DMS79 treated with DMSO at 0.1 percent for 48 hours (cell line): ENCODE data around the gene LOX.
A peak's percentile ranks its signal among the peaks of the same experiment; 100 is the strongest.

Experiments used
- DNase-seq: peaks from one replicate; lab custom pipeline; 2025; lab: John Stamatoyannopoulos, UW

Gene LOX

GRCh38 chr5:122053181-122054109, 24.6 kb downstream of the LOX start:
- peak; percentile 23 for DNase-seq

DNA sequence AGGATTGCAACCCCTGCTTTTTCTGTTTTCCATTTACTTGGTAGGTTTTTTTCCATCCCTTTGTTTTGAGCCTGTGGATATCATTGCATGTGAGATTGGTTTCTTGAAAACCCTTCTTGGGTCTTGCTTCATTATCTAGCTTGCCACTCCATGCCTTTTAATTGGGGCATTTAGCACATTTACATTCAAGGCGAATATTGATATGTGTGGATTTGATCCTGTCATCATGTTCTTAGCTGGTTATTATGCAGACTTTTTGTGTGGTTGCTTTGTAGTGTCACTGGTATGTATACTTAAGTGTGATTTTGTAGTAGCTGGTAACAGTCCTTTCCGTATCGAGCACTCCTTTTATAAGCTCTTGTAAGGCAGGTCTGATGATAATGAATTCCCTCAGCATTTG, 26.5 kb downstream of the LOX start:
- DNase-seq = no peak

DNA sequence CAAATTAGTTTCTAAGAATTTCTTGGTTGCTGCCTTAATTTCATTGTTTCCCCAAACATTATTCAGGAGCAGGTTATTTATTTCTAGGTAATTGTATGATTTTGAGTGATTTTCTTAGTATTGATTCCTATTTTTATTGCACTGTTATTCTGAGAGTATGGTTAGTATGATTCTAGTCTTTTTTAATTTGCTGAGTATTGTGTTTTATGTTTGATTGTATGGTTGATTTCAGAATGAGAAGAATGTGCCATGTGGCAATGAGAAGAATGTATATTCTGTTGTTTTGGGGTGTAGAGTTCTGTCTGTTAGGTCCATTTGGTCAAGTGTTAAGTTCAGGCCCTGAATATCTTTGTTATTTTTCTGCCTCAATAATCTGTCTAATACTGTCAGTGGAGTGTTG, 27.1 kb downstream of the LOX start:
- DNase-seq = no peak

GRCh38 chr5:122040636-122041302, 37.3 kb downstream of the LOX start:
- DNase-seq = no peak

GRCh38 chr5:122036326-122036725, 41.7 kb downstream of the LOX start:
- DNase-seq = no peak

- DNase-seq = no peak
These were observed 42.1 kb downstream of the LOX start for GRCh38 chr5:122035913-122036312.

GRCh38 chr5:122031836-122032235, 46.2 kb downstream of the LOX start:
- no peak for DNase-seq

GRCh38 chr5:122030251-122030650, 47.8 kb downstream of the LOX start:
- no peak for DNase-seq

DNA sequence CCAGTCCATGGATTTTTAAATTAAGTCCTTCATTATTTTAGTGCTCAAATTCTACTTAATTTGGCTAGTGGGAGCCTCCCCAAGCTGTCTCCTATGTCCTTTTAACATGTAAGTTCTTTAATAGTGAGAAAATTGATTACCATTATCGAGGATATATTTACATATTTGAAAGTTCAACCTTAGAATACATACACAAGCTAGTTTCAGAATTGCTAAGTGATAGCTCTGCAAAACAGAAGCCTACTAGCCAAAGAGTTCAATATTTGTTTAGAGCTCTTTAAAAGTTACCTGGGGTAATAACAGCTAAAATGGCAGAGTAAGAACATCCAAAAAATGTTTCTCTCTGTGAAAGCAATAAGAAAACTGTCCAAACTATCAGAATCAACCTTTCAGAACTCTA, 48.2 kb downstream of the LOX start:
- DNase-seq = no peak

DNA sequence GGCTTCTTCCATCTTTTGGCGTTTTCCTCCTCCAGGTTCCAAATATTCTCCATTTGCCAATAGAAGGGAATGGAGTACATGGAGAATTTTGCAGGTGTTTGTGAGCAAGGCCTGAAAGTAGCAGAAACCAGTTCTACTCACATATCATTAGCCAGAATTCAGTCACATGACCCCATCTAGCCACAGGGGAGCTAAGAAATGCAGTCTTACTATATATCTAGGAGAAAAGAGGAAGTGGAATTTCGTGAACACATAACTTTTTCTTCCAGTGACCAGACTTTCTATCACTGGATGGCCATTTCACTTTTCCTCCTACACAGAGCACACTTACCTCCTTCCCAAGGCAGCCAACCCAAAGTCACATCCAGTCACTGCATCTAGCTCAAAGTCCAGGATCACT, 55.1 kb downstream of the LOX start:
- DNase-seq = no peak

DNA sequence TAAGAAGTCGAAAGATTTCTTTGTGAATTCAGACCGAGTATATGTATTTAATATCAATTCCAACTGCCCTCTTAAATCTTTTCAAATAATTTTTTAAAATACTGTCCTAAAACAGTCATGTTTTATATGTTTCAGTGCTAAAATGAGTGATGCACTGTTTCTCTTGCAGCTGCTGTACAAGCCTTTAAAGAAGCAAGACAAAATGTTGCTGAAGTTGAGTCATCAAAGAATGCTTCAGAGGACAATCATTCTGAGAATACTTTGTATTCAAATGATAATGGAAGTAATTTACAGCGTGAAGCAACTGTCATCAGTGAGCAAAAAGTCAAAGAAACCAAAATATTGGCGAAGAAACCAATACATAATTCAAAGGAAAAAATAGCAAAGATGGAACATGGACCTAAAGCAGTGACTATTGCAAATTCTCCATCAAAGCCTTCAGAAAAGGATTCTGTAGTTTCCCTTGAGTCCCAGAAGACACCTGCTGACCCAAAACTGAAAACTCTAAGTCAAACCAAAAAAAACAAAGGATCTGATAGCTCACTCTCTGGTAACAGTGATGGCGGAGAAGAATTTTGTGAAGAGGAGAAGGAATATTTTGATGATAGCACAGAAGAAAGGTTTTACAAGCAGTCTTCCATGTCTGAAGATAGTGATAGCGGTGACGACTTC, 58.0 kb downstream of the LOX start:
- DNase-seq = no peak

- DNase-seq = no peak
These were observed 62.6 kb downstream of the LOX start for GRCh38 chr5:122015471-122015870.

DNA sequence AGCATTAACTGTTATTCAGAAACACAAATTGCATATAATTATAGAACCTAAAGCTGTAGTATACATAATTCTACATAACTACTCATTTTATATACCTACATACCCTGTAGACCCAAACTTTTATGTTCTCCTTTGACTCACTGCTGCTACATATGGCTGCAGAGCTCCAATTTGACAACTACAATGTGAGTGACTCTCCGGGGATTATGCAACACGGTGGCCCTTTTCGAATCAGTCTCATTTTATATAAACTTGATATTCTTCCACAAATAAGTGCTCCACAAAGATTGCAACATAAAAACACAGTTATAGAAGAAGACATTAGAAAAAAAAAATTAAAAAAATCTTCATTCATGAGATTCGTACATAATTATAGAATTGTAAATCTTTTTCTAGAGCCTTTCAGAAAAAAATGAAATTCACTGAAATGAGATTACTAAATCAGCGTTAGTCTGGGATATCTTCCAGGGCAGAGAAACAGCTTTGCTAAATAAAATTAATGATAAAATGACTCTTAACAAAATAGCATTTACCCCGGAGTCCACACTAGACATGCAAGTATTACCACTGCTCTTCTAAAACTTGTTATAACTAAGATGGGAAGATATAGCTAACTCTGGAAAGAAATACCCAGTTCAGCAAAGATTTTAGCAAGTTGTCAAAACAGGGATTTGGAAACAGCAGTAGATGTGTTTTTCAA, 63.7 kb downstream of the LOX start:
- no peak for DNase-seq
